Fibroblast of mammary gland (primary cell): Measurements from ENCODE around the gene SECISBP2.

Source experiments
- DNase-seq: peaks from one replicate; pipeline ENCODE4 v3.0.0-alpha.2; 2010; ENCODE audit warnings: low read depth
- H3K4me3 ChIP-seq: 2 replicates; pipeline ENCODE4 v1.5.1; 2011; ENCODE audit warnings: low read depth, mild to moderate bottlenecking, low read length, moderate library complexity; ENCODE audit not compliant: control insufficient read depth
- CTCF ChIP-seq: conservative IDR thresholded peaks from 2 replicates; pipeline ENCODE4 v1.5.1; 2011; ENCODE audit warnings: low read depth, low read length, inconsistent platforms; ENCODE audit not compliant: control insufficient read depth, insufficient read depth

The SECISBP2 gene

GRCh38 chr9:89400403-89401116 lies 82.3 kb downstream of the SECISBP2 start:
- TF ChIP-seq CTCF, result no peak
- DNase-seq, result no peak
- no peak overlapping the region for H3K4me3 ChIP-seq

GRCh38 chr9:89402695-89403427 lies 84.6 kb downstream of the SECISBP2 start:
- no peak overlapping the region for H3K4me3 ChIP-seq
- DNase-seq, result no peak
- TF ChIP-seq CTCF, result no peak

GRCh38 chr9:89404074-89404473 lies 85.8 kb downstream of the SECISBP2 start:
- H3K4me3 ChIP-seq, result no peak overlapping the region
- no peak for TF ChIP-seq CTCF
- DNase-seq, result no peak

- no peak for DNase-seq
- no peak for TF ChIP-seq CTCF
- no peak overlapping the region for H3K4me3 ChIP-seq
Measured at GRCh38 chr9:89405826-89406225, 87.5 kb downstream of the SECISBP2 start.

- TF ChIP-seq CTCF, result no peak
- peak; percentile 4 for DNase-seq
- H3K4me3 ChIP-seq, result no peak overlapping the region
Measured at GRCh38 chr9:89407070-89407469, 88.8 kb downstream of the SECISBP2 start.

- H3K4me3 ChIP-seq, result no peak overlapping the region
- TF ChIP-seq CTCF, result no peak
Measured at GRCh38 chr9:89408628-89409101, 90.4 kb downstream of the SECISBP2 start.

More at GRCh38 chr9:89408628-89409101, 90.4 kb downstream of the SECISBP2 start:
- no peak for DNase-seq
